GM21576 (cell line): ENCODE results near the gene IZUMO4.

Experiments used
- ATAC-seq: cut with Tn5 transposase; IDR thresholded peaks from one replicate; pipeline ENCODE4 v1.9.1; 2021; ENCODE audit warnings: mild to moderate bottlenecking, moderate library complexity; ENCODE audit not compliant: unreplicated experiment

The IZUMO4 gene

DNA sequence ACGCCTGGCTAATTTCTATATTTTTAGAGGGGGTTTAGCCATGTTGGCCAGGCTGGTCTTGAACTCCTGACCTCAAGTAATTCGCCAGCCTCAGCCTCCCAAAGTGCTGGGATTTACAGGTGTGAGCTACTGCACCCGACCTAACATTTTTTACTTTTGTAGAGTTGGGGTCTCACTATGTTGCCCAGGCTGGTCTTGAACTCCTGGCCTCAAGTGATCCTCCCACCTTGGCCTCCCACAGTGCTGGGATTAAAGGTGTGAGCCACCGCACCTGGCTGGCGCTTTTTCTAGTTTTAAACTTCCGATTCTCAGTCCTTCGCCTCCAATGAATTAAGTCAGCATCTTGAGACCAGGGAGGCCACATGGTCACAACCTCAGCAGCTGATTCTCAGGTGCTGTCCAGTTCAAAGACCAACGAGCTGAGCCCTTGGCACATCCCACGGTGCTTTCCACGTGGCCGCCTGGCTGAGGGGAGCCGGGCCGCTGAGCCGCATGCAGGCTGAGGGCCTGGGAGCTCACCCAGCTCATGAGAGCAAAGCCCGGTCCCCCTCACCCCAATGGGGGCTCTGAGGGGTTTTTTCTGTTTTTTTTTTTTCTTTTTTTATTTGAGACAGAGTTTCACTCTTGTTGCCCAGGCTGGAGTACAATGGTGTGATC is 45.6 kb downstream of the IZUMO4 start:
- ATAC-seq: no peak

DNA sequence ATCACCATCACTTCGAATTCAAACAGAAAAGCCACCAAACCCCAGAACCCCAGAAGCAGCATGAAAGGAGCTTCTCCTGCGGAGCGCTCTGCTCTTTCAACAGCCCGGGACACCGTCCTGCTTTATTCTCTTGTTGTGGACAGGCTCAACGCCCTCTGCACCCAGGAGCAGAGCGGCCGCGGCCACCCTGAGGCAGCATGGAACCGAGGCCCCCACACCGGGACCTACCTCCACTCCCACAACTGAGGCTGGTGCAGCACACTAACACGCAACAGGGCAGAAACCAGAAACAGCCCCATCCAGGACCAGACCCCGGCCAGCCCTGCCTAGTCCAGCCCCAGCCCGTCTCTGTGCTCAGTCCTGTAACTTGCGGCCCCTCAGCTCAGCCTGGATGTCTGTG is 47.5 kb downstream of the IZUMO4 start:
- ATAC-seq: no peak

- no peak for ATAC-seq
These were observed 49.1 kb downstream of the IZUMO4 start for GRCh38 chr19:2145831-2146241.

DNA sequence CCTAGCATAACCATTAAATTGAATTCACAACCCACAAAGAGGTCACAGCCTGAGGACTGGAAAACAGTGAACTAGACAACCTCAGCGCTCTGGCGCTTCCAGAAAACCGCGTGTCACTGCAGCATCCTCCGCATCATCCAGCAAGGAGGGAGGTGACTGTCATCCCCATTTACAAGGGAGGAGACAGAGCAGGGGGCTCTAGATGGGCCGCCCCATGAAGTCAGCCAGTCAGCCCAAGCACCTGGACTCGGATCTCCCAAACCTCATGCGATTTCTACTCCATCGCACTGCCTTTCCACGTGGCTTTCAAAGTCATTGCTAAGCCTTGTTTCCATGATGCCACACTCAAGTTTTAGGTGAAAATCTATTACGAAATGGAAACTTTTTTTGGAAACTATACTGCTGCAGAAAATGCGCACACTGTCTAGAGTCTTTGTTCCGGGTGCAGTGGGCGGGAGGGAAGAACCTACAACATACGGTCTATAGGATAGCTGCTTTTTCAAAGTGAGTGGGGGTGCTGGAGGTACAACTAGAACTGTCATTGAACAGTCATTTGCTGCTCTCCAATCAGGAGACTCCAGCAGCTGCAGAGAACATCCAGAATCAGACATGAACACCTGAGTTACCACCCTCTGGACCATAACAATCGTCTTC is 51.9 kb downstream of the IZUMO4 start:
- ATAC-seq: no peak
